WI38 (cell line): Measurements from ENCODE around the gene UBR3.

Source experiments
- H3K4me3 ChIP-seq: 2 replicates; pipeline ENCODE4 v1.5.1; 2011; ENCODE audit warnings: low read depth, mild to moderate bottlenecking, control low read depth, low read length
- TF ChIP-seq, protein P1 (sequence below): IDR thresholded peaks from 2 replicates; pipeline ENCODE4 v1.5.1; 2012; ENCODE audit warnings: low read depth, mild to moderate bottlenecking, control low read depth, low read length

UBR3 gene

DNA sequence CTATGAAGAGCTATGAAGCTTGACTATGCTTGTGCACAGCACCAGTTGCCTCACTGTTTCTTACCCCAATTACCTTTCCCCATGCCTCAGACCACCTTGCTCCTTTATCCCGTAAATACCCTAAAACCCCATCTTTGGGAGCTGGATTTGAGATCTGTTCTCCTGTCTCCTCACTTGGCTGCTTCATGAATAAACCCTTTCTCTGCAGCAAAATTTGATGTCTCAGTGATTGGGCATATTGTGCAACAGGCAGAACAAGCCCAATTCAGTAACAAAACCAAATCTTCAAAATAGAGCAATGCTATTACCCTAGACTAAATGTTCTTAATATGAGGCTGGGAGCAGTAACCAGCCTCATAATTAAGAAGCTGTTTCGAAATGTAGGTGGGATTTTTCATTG, 32.1 kb upstream of the UBR3 start:
- TF ChIP-seq, protein P1, sequence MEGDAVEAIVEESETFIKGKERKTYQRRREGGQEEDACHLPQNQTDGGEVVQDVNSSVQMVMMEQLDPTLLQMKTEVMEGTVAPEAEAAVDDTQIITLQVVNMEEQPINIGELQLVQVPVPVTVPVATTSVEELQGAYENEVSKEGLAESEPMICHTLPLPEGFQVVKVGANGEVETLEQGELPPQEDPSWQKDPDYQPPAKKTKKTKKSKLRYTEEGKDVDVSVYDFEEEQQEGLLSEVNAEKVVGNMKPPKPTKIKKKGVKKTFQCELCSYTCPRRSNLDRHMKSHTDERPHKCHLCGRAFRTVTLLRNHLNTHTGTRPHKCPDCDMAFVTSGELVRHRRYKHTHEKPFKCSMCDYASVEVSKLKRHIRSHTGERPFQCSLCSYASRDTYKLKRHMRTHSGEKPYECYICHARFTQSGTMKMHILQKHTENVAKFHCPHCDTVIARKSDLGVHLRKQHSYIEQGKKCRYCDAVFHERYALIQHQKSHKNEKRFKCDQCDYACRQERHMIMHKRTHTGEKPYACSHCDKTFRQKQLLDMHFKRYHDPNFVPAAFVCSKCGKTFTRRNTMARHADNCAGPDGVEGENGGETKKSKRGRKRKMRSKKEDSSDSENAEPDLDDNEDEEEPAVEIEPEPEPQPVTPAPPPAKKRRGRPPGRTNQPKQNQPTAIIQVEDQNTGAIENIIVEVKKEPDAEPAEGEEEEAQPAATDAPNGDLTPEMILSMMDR, result no peak
- H3K4me3 ChIP-seq, result no peak overlapping the region

GRCh38 chr2:169796441-169796840, 30.8 kb upstream of the UBR3 start:
- TF ChIP-seq, protein P1, result no peak
- H3K4me3 ChIP-seq, result no peak overlapping the region

GRCh38 chr2:169797601-169798000, 29.7 kb upstream of the UBR3 start:
- no peak overlapping the region for H3K4me3 ChIP-seq
- TF ChIP-seq, protein P1, result no peak

- TF ChIP-seq, protein P1, result no peak
- peak overlapping the region; percentile 72 for H3K4me3 ChIP-seq
Observed at GRCh38 chr2:169798397-169798717, 28.9 kb upstream of the UBR3 start.

DNA sequence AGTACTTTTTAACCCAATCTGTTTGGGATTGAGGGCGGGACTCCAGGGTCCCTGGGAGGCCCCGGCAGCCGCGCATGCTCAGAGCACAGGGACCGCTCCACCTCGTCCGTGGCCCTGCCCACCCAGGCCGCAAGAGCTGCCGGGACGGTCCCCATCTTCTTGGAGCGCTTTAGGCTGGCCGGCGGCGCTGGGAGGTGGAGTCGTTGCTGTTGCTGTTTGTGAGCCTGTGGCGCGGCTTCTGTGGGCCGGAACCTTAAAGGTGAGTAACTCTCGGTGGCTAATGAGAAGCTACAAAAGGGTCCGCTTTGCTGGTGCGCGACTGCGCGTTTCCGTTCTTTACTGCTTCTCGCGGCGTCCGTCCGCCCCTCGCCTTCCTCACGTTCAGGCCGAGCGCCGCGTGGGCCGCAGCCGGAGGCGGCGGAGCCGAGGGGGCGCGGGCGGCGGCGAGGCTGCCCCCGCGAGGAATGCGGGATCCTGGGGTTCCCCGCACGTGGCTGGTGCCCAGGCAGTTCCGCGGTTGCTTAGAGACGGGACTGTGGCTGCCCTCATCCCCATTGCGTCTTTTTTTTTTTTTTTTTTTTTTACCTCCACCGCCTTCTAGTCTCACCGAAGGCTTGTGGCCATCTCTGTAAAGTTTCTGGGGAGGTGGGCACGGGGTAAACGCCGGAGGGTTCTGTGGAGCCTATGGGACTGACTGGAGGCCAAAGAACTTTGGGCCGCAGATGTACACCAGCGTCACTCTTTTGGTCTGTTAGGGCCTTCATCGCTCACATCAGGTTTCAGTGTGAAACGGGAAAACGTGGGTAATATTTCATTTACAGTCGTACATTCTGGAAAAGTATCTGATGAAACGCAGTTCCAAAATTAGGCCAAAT, 28.3 kb upstream of the UBR3 start, which contains the start of gene SSB:
Gene SSB (plus strand): TSS at position 154 of the 875 bp plus-strand sequence. CDS start 2,090 bp downstream, outside the sequence.
- TF ChIP-seq, protein P1, result no peak
- H3K4me3 ChIP-seq, result peak within 1 kb of the TSS; percentile 72

DNA sequence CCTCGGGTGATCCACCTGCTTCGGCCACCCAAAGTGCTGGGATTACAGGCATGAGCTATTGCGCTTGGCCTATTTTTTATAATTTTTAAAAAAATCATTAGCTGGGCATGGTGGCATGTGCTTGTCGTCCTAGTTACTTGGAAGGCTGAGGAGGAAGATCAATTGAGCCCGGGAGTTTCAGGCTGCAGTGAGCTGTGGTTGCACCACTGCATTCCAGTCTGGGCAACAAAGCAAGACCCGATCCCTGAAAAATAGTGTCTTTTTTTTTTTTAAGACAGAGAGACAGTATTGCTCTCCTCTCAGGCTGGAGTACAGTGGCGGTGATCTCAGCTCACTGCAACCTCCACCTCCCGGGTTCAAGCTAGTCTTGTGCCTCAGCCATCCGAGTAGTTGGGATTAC, 23.8 kb upstream of the UBR3 start:
- TF ChIP-seq, protein P1, result no peak
- no peak overlapping the region for H3K4me3 ChIP-seq

DNA sequence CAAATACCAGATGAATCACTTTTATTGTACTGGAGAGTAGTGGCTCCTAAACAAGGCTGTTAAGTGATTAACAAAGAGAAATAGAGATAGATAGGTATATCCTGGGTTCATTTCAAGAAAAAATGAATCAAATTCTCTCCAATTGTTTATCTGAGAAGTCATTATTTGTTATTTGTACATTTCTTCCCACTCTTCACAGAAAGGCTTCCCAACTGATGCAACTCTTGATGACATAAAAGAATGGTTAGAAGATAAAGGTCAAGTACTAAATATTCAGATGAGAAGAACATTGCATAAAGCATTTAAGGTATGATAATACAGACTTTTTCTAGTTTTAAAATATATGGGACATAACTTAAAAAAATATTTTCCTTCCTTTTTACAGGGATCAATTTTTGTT, 20.7 kb upstream of the UBR3 start:
- no peak overlapping the region for H3K4me3 ChIP-seq
- TF ChIP-seq, protein P1, result no peak
